SH-SY5Y (cell line): ENCODE data around the gene ADGRE3.

Experiments
- GATA2 ChIP-seq: IDR thresholded peaks from 2 replicates; pipeline ENCODE4 v1.6.1; 2011; ENCODE audit warnings: mild to moderate bottlenecking, low read depth, low read length
- GATA3 ChIP-seq: IDR thresholded peaks from 2 replicates; pipeline ENCODE4 v1.6.1; 2011; ENCODE audit warnings: low read depth, mild to moderate bottlenecking, low read length, moderate library complexity

GRCh38 chr19:14616407-14616806 is 58.2 kb downstream of the ADGRE3 start:
- TF ChIP-seq GATA2 (no peak), GATA3 (no peak)
